Body of pancreas (tissue), 4 donors: Measurements from ENCODE around the gene EML5. TPM values are rescaled to one million over a fixed set of nuclear protein-coding genes. Genes with fewer than 3 reads are reported as not detected.
"Not testable (repeated sequence)": the region's sequence is repeated elsewhere in the genome, so short reads cannot be mapped to it uniquely, and the experiment has no call there.

Source experiments
- ATAC-seq: fragments of 150-250 bp; one replicate; pipeline ENCODE4 v1.9.1; 2016
- DNase-seq, 4 donors: peaks; one replicate each; pipeline ENCODE4 v3.0.0-alpha.2; 2019
- H3K27ac ChIP-seq, 4 donors: fragments of 200-600 bp; sonication (generic); 1 replicate in 3 of 4; 2 replicates in 1 of 4; pipeline versions ENCODE4 v1.5.1 to v1.6.1; 2016 to 2019; ENCODE audit warnings: mild to moderate bottlenecking in 1 of 4, mixed read lengths in 1 of 4, moderate library complexity in 1 of 4
- H3K27me3 ChIP-seq, 2 donors: fragments of 200-600 bp; sonication (generic); one replicate each; pipeline ENCODE4 v1.6.0; 2016; ENCODE audit warnings: mild to moderate bottlenecking in 1 of 2
- H3K36me3 ChIP-seq, 2 donors: fragments of 200-600 bp; sonication (generic); replicated peaks in 1 of 2; 2 replicates each; pipeline ENCODE4 v1.5.1; 2016; ENCODE audit warnings: low read depth in 2 of 2; ENCODE audit not compliant: insufficient read depth in 1 of 2
- H3K4me1 ChIP-seq: fragments of 200-600 bp; sonication (generic); one replicate; pipeline ENCODE4 v1.6.0; 2016
- H3K4me3 ChIP-seq, 2 donors: fragments of 200-600 bp; sonication (generic); 1 replicate in 1 of 2; 2 replicates in 1 of 2; pipeline ENCODE4 v1.5.1; 2016 to 2019
- H3K9me3 ChIP-seq, 3 donors: fragments of 200-600 bp; sonication (generic); 1 replicate in 2 of 3; 2 replicates in 1 of 3; pipeline ENCODE4 v1.5.1; 2016
- POLR2A ChIP-seq, 3 donors: fragments of 450-650 bp; IDR thresholded peaks; one replicate each; pipeline ENCODE4 v1.6.1; 2016; ENCODE audit warnings: antibody characterized with exemption in 3 of 3, mild to moderate bottlenecking in 2 of 3
- WGBS, 2 donors: methylation state at CpG; one replicate each; pipeline ENCODE4 v1.1.5; 2017; 5-methylcytosine and 5-hydroxymethylcytosine counted together
- intact Hi-C: fragments of 100-400 bp; cut with DNase I; formaldehyde crosslinking; loops from one replicate; pipeline ENCODE4 v1.15.1; 2023
- total RNA-seq, 2 donors: library from RNA; depleted of rRNA; stranded (reverse); fragments of >200 nt; gene quantifications; one replicate each; pipeline ENCODE4 v1.1.0, GENCODE V29; 2016
- TF ChIP-seq, protein P1 (sequence below), 7 experiments: fragments of 450-650 bp in 4 of 7; fragments of 200-600 bp in 3 of 7; sonication (generic) in 3 of 7; IDR thresholded peaks; one replicate each; pipeline ENCODE4 v1.5.1; 2016 to 2019; ENCODE audit warnings: antibody characterized with exemption in 7 of 7

Gene EML5
- total RNA-seq, 2 donors from 2014 or later: 2.9 to 3.3 TPM

DNA sequence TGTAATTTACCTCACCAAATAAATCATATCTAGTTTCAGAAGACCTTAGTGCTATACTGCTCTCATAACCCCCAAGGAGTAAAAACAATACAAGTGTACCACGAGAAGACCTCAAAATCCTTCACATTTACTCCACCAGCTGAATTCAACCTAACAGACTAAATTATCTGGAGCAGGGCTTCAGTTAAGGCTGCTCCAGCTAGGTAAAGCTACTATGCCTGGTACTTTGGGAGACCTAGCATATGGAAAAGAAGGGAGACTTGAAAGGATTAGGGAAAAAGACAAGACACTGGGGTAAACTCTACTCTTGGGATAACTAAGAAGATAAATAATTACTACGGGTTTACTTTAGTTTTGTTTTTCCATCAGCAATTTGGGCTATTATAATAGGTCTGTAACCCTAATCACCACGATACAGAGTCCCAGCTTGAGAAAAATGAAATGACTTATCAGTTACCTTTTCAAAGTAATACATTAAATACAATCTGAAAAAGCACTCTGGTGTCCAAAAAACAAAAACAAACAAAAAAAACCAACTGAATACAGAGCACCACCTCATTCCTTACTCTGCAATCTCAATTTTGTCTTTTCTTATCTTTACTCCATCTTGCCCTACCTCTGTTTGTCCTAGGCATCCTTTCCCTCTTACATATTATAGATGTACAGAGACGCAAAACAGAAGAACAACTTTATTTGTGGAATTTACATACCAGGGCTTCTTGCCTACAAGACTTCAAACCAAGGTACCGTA is 2.1 kb downstream of the EML5 start:
- intact Hi-C loops: no loop called here
- Histone ChIP-seq H3K27me3 (no peaks in the 10 kb centered on the region), H3K4me3 (no peak overlapping the region), H3K4me1 (peaks cover 14% of the 10 kb centered on the region), H3K9me3 (no peaks in the 10 kb centered on the region), H3K27ac (no peak overlapping the region), H3K36me3 (no peaks in the 10 kb centered on the region)
- WGBS, 2 donors: 85% methylated on average over 5 of the region's 5 CpGs
- no peak for TF ChIP-seq POLR2A (IDR thresholded peaks at IDR 0.05)
- TF ChIP-seq, protein P1, sequence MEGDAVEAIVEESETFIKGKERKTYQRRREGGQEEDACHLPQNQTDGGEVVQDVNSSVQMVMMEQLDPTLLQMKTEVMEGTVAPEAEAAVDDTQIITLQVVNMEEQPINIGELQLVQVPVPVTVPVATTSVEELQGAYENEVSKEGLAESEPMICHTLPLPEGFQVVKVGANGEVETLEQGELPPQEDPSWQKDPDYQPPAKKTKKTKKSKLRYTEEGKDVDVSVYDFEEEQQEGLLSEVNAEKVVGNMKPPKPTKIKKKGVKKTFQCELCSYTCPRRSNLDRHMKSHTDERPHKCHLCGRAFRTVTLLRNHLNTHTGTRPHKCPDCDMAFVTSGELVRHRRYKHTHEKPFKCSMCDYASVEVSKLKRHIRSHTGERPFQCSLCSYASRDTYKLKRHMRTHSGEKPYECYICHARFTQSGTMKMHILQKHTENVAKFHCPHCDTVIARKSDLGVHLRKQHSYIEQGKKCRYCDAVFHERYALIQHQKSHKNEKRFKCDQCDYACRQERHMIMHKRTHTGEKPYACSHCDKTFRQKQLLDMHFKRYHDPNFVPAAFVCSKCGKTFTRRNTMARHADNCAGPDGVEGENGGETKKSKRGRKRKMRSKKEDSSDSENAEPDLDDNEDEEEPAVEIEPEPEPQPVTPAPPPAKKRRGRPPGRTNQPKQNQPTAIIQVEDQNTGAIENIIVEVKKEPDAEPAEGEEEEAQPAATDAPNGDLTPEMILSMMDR (IDR thresholded peaks at IDR 0.05): no peak
- DNase-seq (no peak), ATAC-seq (no peak)

DNA sequence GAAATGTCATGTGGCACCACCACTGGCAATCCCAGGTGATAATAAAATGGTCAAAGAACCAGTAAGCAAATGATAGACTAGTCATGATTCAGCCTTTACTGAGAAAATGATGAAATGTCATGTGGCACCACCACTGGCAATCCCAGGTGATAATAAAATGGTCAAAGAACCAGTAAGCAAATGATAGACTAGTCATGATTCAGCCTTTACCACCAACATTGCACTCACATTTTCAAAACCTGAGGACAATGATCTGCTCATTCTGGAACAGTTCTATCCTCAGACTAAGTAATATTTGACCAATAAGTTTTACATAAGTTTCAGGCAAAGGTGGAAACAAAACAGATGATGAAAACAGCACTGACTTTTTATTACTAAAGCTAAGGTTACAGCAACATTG is 3.2 kb downstream of the EML5 start:
- intact Hi-C loops, H3K36me3 ChIP-seq, ATAC-seq, H3K4me3 ChIP-seq, H3K9me3 ChIP-seq, DNase-seq, H3K27me3 ChIP-seq, H3K27ac ChIP-seq: not testable (repeated sequence)
- H3K4me1 ChIP-seq: peaks cover 14% of the 10 kb centered on the region

DNA sequence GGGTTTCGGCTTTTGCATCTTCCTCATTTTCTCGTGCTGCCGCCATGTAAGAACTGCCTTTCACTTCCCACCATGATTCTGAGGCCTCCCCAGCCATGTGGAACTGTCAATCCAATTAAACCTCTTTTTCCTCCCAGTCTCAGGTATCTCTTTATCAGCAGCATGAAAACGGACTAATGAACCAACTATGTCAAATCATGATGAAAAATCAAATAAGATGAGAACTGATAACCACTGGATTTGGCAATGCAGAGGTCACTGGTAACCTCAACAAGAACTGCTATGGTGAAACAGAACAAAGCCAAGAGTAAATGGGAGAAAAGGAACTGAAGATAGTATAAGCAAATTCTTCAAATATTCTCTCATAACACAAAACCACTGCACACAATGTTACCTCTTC is 6.0 kb downstream of the EML5 start:
- no peak for ATAC-seq
- no peak for DNase-seq
- WGBS, 2 donors: 85 to 88% methylated on average over 4 of the region's 4 CpGs
- Histone ChIP-seq H3K4me3 (no peak overlapping the region), H3K4me1 (peaks cover 7% of the 10 kb centered on the region), H3K9me3 (no peaks in the 10 kb centered on the region), H3K36me3 (no peaks in the 10 kb centered on the region), H3K27me3 (no peaks in the 10 kb centered on the region), H3K27ac (no peak overlapping the region)
- TF ChIP-seq POLR2A (IDR thresholded peaks at IDR 0.05): no peak
- TF ChIP-seq, protein P1 (IDR thresholded peaks at IDR 0.05): no peak
- intact Hi-C loops: no loop called here

DNA sequence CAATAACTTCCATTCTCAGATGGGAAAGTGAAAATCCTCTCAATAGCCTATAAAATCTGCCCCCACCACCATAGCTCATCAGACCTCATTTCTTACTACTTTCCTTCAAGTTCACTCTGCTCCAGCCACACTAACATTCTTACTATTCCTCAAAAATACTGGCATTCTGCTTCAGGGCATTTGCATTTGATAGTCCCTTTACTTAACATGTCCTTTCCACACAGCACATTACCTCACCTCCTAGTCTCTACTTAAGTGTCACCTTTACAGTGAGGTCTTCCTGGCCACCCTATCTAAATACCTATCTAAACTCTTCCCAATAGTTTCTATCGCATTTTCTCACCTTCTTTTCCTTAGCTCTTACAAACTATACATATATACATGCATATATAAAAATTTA is 6.8 kb downstream of the EML5 start:
- ATAC-seq (no peak), DNase-seq (no peak)
- TF ChIP-seq, protein P1 (IDR thresholded peaks at IDR 0.05): no peak
- TF ChIP-seq POLR2A (IDR thresholded peaks at IDR 0.05): no peak
- no peaks in the 10 kb centered on the region for H3K4me1 ChIP-seq
- intact Hi-C loops: no loop called here
- H3K27ac ChIP-seq: no peak overlapping the region
- H3K9me3 ChIP-seq: no peaks in the 10 kb centered on the region
- no peaks in the 10 kb centered on the region for H3K27me3 ChIP-seq
- no peak overlapping the region for H3K4me3 ChIP-seq
- no peaks in the 10 kb centered on the region for H3K36me3 ChIP-seq
- WGBS, 2 donors: 72 to 76% methylated on average over 1 of the region's 1 CpG

DNA sequence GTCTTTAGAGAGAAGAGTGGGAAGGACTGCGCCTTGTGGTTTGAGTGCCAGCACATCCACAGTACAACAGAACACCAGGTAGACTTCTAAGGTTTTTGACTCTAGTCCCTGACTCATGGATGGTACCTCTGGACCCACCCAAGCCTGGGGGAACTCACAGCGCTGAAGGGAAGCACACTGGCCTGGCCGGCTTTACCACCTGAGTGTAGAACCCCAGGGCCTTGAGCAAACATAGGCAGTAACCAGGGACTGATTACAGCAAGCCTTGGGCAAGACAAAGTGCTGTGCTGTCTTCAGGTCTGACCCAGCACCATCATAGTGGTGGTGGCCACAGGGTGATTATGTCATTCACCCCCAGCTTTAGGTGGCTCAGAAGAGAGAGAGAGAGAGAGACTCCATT is 17.2 kb downstream of the EML5 start:
- DNase-seq: no peak
- Histone ChIP-seq H3K27me3 (no peaks in the 10 kb centered on the region), H3K27ac (no peak overlapping the region), H3K4me3 (no peak overlapping the region), H3K36me3 (no peaks in the 10 kb centered on the region), H3K4me1 (no peaks in the 10 kb centered on the region), H3K9me3 (no peaks in the 10 kb centered on the region)
- ATAC-seq: no peak
- TF ChIP-seq, protein P1 (IDR thresholded peaks at IDR 0.05): no peak
- TF ChIP-seq POLR2A (IDR thresholded peaks at IDR 0.05): no peak
- 88 to 100% methylated on average over 3 of the region's 3 CpGs for WGBS, 2 donors
- intact Hi-C loops: no loop called here
